HEK293 (cell line): ENCODE results near the gene CDKN3.

Experiments
- CTCF ChIP-seq: fragments of 450-650 bp; formaldehyde crosslinking; IDR thresholded peaks from 2 replicates; pipeline ENCODE4 v1.5.1; 2016; ENCODE audit warnings: missing biosample characterization, missing genetic modification characterization
- REST ChIP-seq: fragments of 450-650 bp; formaldehyde crosslinking; IDR thresholded peaks from 2 replicates; pipeline ENCODE4 v1.5.1; 2016; ENCODE audit warnings: missing biosample characterization, missing genetic modification characterization
- ZBTB8A ChIP-seq: fragments of 450-650 bp; formaldehyde crosslinking; IDR thresholded peaks from 2 replicates; pipeline ENCODE4 v1.5.1; 2016; ENCODE audit warnings: missing biosample characterization, missing genetic modification characterization
- ZNF112 ChIP-seq: fragments of 450-650 bp; formaldehyde crosslinking; IDR thresholded peaks from 2 replicates; pipeline ENCODE4 v1.5.0; 2017; ENCODE audit warnings: missing biosample characterization, missing genetic modification characterization
- ZNF629 ChIP-seq: fragments of 450-650 bp; formaldehyde crosslinking; IDR thresholded peaks from 2 replicates; pipeline ENCODE4 v1.5.1; 2017; ENCODE audit warnings: missing biosample characterization, missing genetic modification characterization
- ZNF639 ChIP-seq: fragments of 450-650 bp; formaldehyde crosslinking; IDR thresholded peaks from 2 replicates; pipeline ENCODE4 v1.5.1; 2016; ENCODE audit warnings: missing biosample characterization, missing genetic modification characterization

- TF ChIP-seq ZNF112 (tag by site-specific recombination) (no peak), REST (no peak), CTCF (tag by site-specific recombination) (no peak), ZBTB8A (no peak), ZNF629 (tag by site-specific recombination) (no peak), ZNF639 (tag by site-specific recombination) (no peak)
These were observed 49.8 kb upstream of the CDKN3 start for GRCh38 chr14:54347044-54347443.
